Mesodermal cell (in vitro differentiated cells): ENCODE results near the gene STYXL1.
A peak's percentile ranks its signal among the peaks of the same experiment; 100 is the strongest.
"Not testable (repeated sequence)": the region's sequence is repeated elsewhere in the genome, so short reads cannot be mapped to it uniquely, and the experiment has no call there.

Source experiments
- H3K27ac ChIP-seq: 2 replicates; pipeline ENCODE4 v1.7.0; 2013; ENCODE audit warnings: mild to moderate bottlenecking, low read depth, low read length, moderate library complexity; ENCODE audit not compliant: severe bottlenecking
- H3K36me3 ChIP-seq: 2 replicates; pipeline ENCODE4 v1.7.1; 2013; ENCODE audit warnings: mild to moderate bottlenecking, low read length, moderate library complexity; ENCODE audit not compliant: control insufficient read depth, insufficient read depth
- H3K4me1 ChIP-seq: one replicate; pipeline ENCODE4 v1.7.1; 2013; ENCODE audit warnings: mild to moderate bottlenecking, low read length; ENCODE audit not compliant: insufficient read depth, control insufficient read depth, poor library complexity, severe bottlenecking
- H3K4me3 ChIP-seq: 2 replicates; pipeline ENCODE4 v1.7.0; 2013; ENCODE audit warnings: low read length, control low read depth, mild to moderate bottlenecking; ENCODE audit not compliant: insufficient read depth, poor library complexity, severe bottlenecking; ENCODE audit errors: extremely low read depth
- H3K9me3 ChIP-seq: 2 replicates; pipeline ENCODE4 v1.7.1; 2013; ENCODE audit warnings: mild to moderate bottlenecking, low read length, moderate library complexity; ENCODE audit not compliant: control insufficient read depth
- WGBS, 2 experiments: methylation state at CpG; one replicate each; pipeline ENCODE4 v1.1.5; 2013; ENCODE audit warnings: missing lambda C conversion rate in 2 of 2; ENCODE audit not compliant: insufficient coverage in 2 of 2; 5-methylcytosine and 5-hydroxymethylcytosine counted together

The STYXL1 gene

DNA sequence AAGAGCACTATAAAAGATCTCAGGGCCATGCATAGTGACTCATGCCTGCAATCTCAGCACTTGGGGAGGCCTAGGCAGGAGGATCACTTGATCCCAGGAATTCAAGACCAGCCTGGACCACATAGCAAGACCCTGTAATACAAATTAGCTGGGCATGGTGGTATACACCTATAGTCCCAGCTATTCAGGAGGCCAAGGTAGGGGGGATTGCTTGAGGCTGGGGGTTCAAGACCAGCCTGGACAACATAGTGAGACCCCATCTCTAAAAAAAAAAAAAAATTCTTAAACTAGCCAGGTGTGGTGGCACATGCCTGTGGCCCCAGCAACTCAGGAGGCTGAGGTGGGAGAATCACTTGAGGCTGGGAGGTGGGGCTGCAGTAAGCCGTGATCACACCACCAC is 15.8 kb downstream of the STYXL1 start:
- no peaks in the 10 kb centered on the region for H3K4me1 ChIP-seq
- H3K9me3 ChIP-seq, result no peaks in the 10 kb centered on the region
- no peak overlapping the region for H3K4me3 ChIP-seq
- peaks cover 12% of the 10 kb centered on the region for H3K36me3 ChIP-seq
- no peak overlapping the region for H3K27ac ChIP-seq
- WGBS, 2 experiments, result 100% methylated on average over 1 of the region's 1 CpG; no CpG with 5 or more reads in 1 of the 2 experiments

DNA sequence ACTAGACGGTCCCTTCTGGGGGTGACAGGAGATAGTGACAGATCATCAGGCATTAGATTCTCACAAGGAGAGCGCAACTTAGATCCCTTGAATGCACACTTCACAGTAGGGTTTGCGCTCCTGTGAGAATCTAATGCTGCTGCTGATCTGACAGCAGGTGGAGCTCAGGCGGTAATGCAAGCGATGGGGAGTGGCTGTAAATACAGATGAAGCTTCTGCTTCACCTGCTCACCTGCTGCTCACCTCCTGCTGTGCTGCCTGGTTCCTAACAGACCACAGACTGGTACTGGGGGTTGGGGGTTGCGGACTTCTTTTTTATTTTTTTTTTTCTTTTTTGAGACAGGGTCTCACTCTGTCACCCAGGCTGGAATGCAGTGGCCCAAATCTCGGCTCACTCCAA is 18.1 kb downstream of the STYXL1 start:
- 87 to 96% methylated on average over 6 of the region's 7 CpGs for WGBS, 2 experiments
- H3K9me3 ChIP-seq, H3K27ac ChIP-seq, H3K4me3 ChIP-seq, H3K4me1 ChIP-seq: not testable (repeated sequence)
- H3K36me3 ChIP-seq, result peaks cover 24% of the 10 kb centered on the region

DNA sequence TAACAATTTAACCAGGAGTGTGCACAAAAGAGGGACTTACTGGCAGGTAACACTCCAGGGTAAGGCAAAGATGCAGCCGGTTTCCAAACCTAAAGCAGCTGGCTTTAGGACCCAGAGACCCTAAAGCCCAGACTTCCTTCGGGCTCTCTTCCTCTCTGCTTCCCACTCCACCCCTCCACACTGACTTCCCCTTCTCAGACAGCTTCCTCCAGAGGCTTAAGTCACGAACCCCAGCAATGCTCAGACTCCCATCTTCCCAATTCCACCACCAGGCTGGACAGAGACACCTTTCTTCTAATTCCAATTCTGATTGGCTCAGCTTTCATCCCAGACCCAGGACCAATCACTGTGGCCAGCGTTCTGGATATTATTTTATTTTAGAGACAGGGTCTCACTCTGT is 24.8 kb downstream of the STYXL1 start:
- WGBS, 2 experiments, result 59 to 62% methylated on average over 3 to 4 of the region's 4 CpGs
- Histone ChIP-seq H3K4me3 (no peak overlapping the region), H3K36me3 (peaks cover 50% of the 10 kb centered on the region), H3K27ac (no peak overlapping the region), H3K9me3 (no peaks in the 10 kb centered on the region), H3K4me1 (no peaks in the 10 kb centered on the region)

DNA sequence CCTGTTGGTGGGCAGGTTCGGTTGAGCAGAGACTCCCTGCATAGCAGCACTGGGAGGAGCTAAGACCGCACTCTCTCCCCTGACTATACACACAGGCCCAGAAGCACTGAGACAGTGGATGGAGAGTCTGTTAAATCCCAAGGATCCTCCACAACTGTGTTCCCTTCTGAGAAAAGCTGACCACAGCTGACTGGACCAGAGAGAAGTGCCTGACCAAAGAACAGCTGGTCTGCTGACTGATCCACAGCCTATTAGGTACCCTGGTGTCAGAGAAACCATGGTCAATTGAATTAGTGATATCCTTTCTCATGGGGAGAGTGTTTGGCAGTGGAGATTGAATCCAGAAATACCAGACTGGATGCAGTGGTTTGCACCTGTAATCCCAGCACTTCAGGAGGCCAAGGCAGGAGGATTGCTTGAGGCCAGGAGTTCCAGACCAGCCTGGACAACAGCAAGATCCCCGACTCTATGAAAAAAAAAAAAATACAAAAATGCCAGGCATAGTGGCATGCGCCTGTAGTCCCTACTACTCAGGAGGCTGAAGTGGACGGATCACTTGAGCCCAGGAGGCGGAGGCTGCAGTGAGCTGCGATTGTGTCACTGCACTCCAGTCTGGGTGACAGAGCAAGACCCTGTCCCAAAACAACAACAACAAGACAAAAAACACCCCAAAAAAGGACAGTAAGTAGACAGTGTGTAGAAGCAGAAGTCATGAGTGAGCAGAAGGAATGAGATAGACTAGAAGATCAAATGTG is 25.6 kb downstream of the STYXL1 start:
- WGBS, 2 experiments, result 89 to 95% methylated on average over 3 to 4 of the region's 7 CpGs
- Histone ChIP-seq H3K4me1 (no peaks in the 10 kb centered on the region), H3K4me3 (no peak overlapping the region), H3K9me3 (no peaks in the 10 kb centered on the region), H3K36me3 (peaks cover 53% of the 10 kb centered on the region), H3K27ac (no peak overlapping the region)

DNA sequence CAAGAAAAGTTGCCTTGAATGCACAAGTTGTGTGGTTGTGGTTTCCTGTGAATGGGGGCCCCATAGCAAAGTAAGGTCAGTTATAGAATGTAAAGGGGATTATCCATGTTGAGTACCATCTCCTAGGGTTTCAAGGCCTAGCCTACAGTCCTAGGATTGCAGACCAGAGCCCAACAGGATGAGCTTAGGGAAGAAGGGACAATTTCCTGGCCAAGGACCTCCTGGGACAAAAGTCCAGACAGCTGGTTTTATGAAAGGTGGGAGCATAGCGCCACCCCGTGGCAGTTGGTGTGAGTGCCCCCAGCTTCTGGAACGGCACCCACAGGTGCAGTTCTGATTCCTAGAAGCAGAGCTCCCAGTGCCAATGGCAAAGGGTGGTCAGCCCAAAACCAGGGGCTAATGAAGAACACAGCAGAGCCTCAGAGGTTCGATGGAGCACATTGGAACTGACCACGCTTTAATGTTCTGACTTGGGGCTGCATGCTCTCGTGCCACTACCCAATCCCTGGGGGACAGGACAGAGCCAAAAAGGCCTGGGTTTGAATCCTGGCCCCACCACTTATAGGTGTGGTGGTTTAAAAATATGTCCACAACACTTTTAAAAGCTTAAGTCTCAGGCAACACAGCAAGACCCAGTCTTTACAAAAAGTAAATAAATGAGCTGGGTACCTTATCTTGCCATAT is 27.6 kb downstream of the STYXL1 start:
- Histone ChIP-seq H3K27ac (no peak overlapping the region), H3K4me3 (no peak overlapping the region), H3K9me3 (no peaks in the 10 kb centered on the region), H3K36me3 (peaks cover 51% of the 10 kb centered on the region), H3K4me1 (no peaks in the 10 kb centered on the region)
- 50 to 57% methylated on average over 6 of the region's 6 CpGs for WGBS, 2 experiments

DNA sequence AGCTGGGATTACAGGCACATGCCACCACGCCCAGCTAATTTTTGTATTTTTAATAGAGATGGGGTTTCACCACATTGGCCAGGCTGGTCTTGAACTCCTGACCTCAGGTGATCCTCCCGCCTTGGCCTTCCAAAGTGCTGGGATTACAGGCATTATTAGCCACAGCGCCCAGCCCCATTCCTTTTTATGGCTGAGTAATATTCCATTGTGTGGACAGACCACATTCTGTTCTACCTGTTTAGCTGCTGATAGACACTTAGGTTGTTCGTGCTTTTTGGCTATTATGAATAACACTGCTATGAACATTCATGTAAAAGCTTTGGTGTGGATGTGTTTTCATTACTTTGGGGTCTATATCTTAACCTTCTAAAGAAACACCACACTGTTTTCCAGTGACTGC is 29.3 kb downstream of the STYXL1 start:
- not testable (repeated sequence) for H3K27ac ChIP-seq, H3K4me3 ChIP-seq, H3K9me3 ChIP-seq, H3K4me1 ChIP-seq
- H3K36me3 ChIP-seq, result peaks cover 44% of the 10 kb centered on the region
- WGBS, 2 experiments, result 100% methylated on average over 1 to 2 of the region's 4 CpGs

DNA sequence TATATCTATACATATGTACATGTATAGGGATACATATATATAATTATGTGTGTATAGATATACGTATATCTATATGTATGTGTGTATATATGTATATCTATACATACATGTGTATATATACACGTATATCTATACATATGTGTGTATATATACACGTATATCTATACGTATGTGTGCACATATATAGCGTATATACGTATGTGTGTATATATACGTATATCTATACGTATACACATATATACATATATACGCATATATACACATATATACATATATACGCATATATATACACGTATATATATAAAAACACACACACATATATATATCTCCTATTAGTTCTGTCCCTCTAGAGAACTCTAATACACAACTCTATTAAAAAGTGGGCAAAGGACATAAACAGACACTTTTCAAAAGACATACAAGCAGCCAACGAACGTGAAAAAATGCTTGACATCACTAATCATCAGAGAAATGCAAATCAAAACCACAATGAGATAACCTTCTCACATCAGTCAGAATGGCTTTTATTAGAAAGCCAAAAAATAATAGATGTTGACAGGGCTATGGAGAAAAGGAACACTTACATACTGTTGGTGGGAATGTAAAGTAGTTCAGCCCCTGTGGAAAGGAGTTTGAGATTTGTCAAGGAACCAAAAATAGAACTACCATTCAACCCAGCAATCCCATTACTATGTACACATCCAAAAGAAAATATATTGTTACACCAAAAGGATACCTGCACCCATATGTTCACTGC is 31.4 kb downstream of the STYXL1 start:
- Histone ChIP-seq H3K4me1 (no peaks in the 10 kb centered on the region), H3K9me3 (no peaks in the 10 kb centered on the region), H3K36me3 (peaks cover 32% of the 10 kb centered on the region), H3K4me3 (no peak overlapping the region), H3K27ac (no peak overlapping the region)
- WGBS, 2 experiments, result 90% methylated on average over 2 of the region's 13 CpGs; no CpG with 5 or more reads in 1 of the 2 experiments

DNA sequence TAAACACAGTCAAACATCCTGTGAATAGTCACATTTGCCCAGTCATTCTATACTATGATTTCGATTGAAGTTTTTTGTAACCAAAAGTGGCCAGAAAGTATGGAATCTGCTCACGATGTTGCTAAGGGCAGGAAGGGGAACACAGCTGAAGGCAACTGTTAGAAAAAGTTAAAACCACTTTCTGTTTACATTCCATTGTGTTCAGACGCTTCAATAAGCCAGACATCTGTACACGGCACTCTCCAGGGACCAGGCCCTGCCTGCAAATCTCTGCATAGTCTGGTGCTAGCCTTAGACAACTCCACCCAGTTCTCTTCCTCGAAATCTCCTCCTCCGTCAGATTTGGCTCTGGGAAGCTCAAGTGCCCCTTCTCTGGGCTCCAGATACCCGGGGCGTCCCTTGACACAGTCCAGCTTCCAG is 36.3 kb downstream of the STYXL1 start:
- Histone ChIP-seq H3K4me3 (no peak overlapping the region), H3K9me3 (no peaks in the 10 kb centered on the region), H3K27ac (peak overlapping the region; percentile 66), H3K36me3 (peaks cover 17% of the 10 kb centered on the region), H3K4me1 (peaks cover 2% of the 10 kb centered on the region)
- WGBS, 2 experiments, result 82 to 94% methylated on average over 7 of the region's 8 CpGs

DNA sequence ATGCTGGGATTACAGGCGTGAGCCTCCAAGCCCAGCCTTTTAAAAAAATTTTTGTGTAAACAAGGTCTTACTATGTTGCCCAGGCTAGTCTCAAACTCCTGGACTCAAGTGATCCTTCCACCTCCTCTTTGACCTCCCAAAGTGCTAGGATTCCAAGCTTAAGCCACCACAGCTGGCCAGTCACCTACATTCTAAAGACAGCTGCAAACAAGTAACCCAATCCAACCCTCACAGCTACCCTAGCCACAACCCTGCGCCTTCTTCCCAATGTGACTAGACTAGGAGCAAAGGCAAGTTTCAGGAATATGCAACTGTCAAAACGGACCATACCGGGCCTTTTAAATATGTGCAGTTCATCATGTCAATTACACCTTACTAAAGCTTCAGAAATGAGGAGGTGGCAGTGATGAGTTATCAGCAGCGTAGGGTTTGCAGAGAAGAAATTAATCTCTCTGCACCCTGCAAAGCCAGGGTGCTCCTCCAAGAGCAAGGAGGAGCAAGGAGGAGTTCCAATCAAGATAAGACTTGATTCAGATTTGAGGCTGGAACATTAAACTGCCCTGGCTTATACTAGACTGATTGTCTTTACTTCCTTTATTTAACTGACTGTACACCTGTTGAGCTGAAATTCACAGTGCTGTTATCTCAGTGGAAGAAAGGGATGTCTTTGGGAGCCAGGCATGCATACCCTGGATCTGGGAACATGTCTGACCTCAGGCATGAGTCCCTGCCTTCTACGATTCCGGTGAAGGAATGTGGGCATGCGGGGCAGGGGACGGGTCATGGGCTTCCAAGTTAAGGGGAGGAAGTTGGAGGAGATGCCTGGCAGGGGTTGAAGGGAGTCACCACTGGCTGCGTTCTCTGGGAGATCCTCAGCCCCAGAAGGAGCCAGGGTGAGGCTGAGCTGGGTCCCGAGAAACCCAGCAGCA is 37.9 kb downstream of the STYXL1 start:
- WGBS, 2 experiments, result 88 to 98% methylated on average over 7 to 8 of the region's 11 CpGs
- Histone ChIP-seq H3K4me3 (no peak overlapping the region), H3K4me1 (peaks cover 2% of the 10 kb centered on the region), H3K27ac (no peak overlapping the region), H3K9me3 (no peaks in the 10 kb centered on the region), H3K36me3 (peaks cover 18% of the 10 kb centered on the region)

DNA sequence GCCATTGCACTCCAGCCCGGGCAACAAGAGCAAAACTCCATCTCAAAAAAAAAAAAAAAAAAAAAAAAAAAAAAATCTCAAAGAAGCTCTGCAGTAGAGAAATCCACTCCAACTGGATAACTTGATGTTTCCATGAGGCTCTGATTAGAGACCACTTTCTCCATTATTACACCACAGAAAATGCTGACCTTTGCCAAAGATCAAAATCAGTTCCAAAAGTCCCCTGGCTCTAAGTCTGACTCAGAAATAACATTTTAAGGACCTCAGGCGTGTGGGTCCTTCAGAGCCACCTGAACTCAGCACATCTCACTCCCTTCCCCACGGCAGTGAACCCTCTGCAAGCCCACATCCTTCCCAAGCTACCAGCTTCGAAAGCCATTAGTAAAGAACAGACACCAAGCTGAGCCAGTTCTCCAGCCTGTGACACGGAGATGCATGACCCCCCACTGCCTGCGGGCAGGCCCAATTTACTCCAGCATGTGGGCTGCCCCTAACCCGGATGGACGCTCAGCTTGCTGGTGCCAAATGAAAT is 39.6 kb downstream of the STYXL1 start:
- Histone ChIP-seq H3K27ac (no peak overlapping the region), H3K4me3 (no peak overlapping the region), H3K9me3 (no peaks in the 10 kb centered on the region), H3K4me1 (peaks cover 2% of the 10 kb centered on the region), H3K36me3 (peaks cover 17% of the 10 kb centered on the region)
- 64 to 74% methylated on average over 4 to 7 of the region's 8 CpGs for WGBS, 2 experiments
